A673 (cell line): ENCODE measurements around the gene DAB1. TPM values are rescaled to one million over a fixed set of nuclear protein-coding genes. Genes with fewer than 3 reads are reported as not detected.
A peak's percentile ranks its signal among the peaks of the same experiment; 100 is the strongest.

ENCODE experiments used
- BruUV-seq: library from RNA; stranded (reverse); fragments of 400-500 nt; replicated peaks from 2 replicates; lab custom pipeline; 2021; lab: Mats Ljungman, UMichigan
- CTCF ChIA-PET: fragments of 300-600 bp; sonication (Branson Sonifier 250); formaldehyde crosslinking; loops from one replicate; lab custom pipeline; 2022; ENCODE audit warnings: antibody characterized with exemption; lab: Charles Lee
- POLR2A ChIA-PET: fragments of 300-600 bp; sonication (Branson Sonifier 250); formaldehyde crosslinking; loops from one replicate; lab custom pipeline; 2022; ENCODE audit warnings: antibody characterized with exemption; ENCODE audit not compliant: low non-redundant PET; lab: Charles Lee
- DNase-seq: peaks from one replicate; pipeline ENCODE4 v3.0.0-alpha.2; 2015; ENCODE audit warnings: low spot score
- H3K27ac ChIP-seq: fragments of 200-600 bp; sonication (generic); 2 replicates; pipeline ENCODE4 v1.5.1; 2016; ENCODE audit warnings: mixed run types, low read depth, mild to moderate bottlenecking, mixed read lengths, antibody characterized with exemption, low read length; ENCODE audit not compliant: poor library complexity, severe bottlenecking
- H3K27me3 ChIP-seq: fragments of 200-600 bp; sonication (generic); replicated peaks from 2 replicates; pipeline ENCODE4 v1.6.1; 2017; ENCODE audit warnings: mixed run types, low read depth, mild to moderate bottlenecking, mixed read lengths, antibody characterized with exemption, low read length; ENCODE audit not compliant: insufficient read depth, poor library complexity
- H3K36me3 ChIP-seq: fragments of 200-600 bp; sonication (generic); 2 replicates; pipeline ENCODE4 v1.6.1; 2016; ENCODE audit warnings: mixed run types, mild to moderate bottlenecking, mixed read lengths, antibody characterized with exemption, low read length; ENCODE audit not compliant: insufficient read depth, poor library complexity, severe bottlenecking
- H3K4me1 ChIP-seq: fragments of 200-600 bp; sonication (generic); 2 replicates; pipeline ENCODE4 v1.6.1; 2017; ENCODE audit warnings: mixed run types, mild to moderate bottlenecking, mixed read lengths, antibody characterized with exemption, low read length; ENCODE audit not compliant: insufficient read depth, poor library complexity, severe bottlenecking
- H3K4me3 ChIP-seq: fragments of 200-600 bp; sonication (generic); 2 replicates; pipeline ENCODE4 v1.5.1; 2016; ENCODE audit warnings: low read depth, mixed run types, mild to moderate bottlenecking, mixed read lengths, low read length; ENCODE audit not compliant: poor library complexity, severe bottlenecking
- H3K9me3 ChIP-seq: fragments of 200-600 bp; sonication (generic); 2 replicates; pipeline ENCODE4 v1.6.1; 2016; ENCODE audit warnings: mixed run types, low read depth, mild to moderate bottlenecking, mixed read lengths, antibody characterized with exemption, low read length; ENCODE audit not compliant: poor library complexity, severe bottlenecking
- EZH2 ChIP-seq: fragments of 200-600 bp; sonication (generic); IDR thresholded peaks from 2 replicates; pipeline ENCODE4 v1.6.1; 2017; ENCODE audit warnings: borderline replicate concordance, low read depth, mild to moderate bottlenecking, mixed read lengths, antibody characterized with exemption, low read length; ENCODE audit not compliant: poor library complexity, severe bottlenecking
- intact Hi-C: fragments of 100-400 bp; cut with micrococcal nuclease; formaldehyde crosslinking; loops from one replicate; pipeline ENCODE4 v1.10.0; 2022; ENCODE audit not compliant: unreplicated experiment
- total RNA-seq: library from RNA; stranded (reverse); gene quantifications from 2 replicates; pipeline ENCODE4 v1.2.3, GENCODE V29; 2021
- TF ChIP-seq, protein P1 (sequence below): fragments of 300-800, 200-600 bp; sonication (generic); conservative IDR thresholded peaks from 2 replicates; pipeline ENCODE4 v1.5.1; 2017; ENCODE audit warnings: low read depth, mild to moderate bottlenecking, antibody characterized with exemption, low read length, moderate library complexity, mixed read lengths

DAB1 gene
- total RNA-seq, 1 experiment from 2014 or later: 112 TPM

DNA sequence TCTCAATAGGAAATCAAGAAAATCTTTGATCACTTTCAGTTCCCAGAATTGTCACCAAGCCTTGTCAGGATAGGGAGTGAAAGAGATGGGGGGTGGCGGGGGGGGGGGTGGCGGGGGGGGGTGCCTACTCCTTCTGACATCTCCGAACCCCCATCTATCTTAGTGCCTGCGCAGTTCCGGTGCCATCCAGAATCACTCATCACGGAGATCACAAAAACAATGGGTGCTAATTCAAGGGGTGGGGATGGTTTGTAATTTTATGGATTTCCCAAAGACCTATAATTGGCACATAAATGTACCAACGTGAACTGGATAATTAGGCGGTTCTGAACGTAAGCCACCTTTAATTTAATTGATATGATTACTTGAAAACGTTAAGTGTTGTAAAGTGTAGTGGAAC is 2.1 kb downstream of the DAB1 start:
- no TSS peak for BruUV-seq
- intact Hi-C loops: loop anchor here (2.0 to 10.0 kb wide), 6 partner anchors 200 to 1123 kb away; partner anchors contain the start of gene OMA1
- H3K27ac ChIP-seq: peak overlapping the region; percentile 95
- H3K27me3 ChIP-seq: no peaks in the 10 kb centered on the region
- CTCF ChIA-PET: no interaction called here
- peaks cover 38% of the 10 kb centered on the region for H3K4me1 ChIP-seq
- no peaks in the 10 kb centered on the region for H3K9me3 ChIP-seq
- H3K36me3 ChIP-seq: no peaks in the 10 kb centered on the region
- H3K4me3 ChIP-seq: peak overlapping the region; percentile 91
- DNase-seq: no peak
- POLR2A ChIA-PET: interaction anchor here (2.2 kb wide), 1 partner anchor 282 kb away, joined by 8 read pairs; no protein-coding TSS in a partner anchor
- no peak for TF ChIP-seq EZH2
- TF ChIP-seq, protein P1, sequence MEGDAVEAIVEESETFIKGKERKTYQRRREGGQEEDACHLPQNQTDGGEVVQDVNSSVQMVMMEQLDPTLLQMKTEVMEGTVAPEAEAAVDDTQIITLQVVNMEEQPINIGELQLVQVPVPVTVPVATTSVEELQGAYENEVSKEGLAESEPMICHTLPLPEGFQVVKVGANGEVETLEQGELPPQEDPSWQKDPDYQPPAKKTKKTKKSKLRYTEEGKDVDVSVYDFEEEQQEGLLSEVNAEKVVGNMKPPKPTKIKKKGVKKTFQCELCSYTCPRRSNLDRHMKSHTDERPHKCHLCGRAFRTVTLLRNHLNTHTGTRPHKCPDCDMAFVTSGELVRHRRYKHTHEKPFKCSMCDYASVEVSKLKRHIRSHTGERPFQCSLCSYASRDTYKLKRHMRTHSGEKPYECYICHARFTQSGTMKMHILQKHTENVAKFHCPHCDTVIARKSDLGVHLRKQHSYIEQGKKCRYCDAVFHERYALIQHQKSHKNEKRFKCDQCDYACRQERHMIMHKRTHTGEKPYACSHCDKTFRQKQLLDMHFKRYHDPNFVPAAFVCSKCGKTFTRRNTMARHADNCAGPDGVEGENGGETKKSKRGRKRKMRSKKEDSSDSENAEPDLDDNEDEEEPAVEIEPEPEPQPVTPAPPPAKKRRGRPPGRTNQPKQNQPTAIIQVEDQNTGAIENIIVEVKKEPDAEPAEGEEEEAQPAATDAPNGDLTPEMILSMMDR: no peak

- Histone ChIP-seq H3K36me3 (no peaks in the 10 kb centered on the region), H3K27ac (peak overlapping the region; percentile 63), H3K4me3 (peak overlapping the region; percentile 91), H3K9me3 (no peaks in the 10 kb centered on the region), H3K27me3 (no peaks in the 10 kb centered on the region), H3K4me1 (peaks cover 39% of the 10 kb centered on the region)
- no peak for TF ChIP-seq EZH2
- TF ChIP-seq, protein P1: no peak
- ChIA-PET POLR2A (interaction anchor here (0.6 kb wide), 1 partner anchor 593 kb away, joined by 3 read pairs; no protein-coding TSS in a partner anchor), CTCF (no interaction called here)
- BruUV-seq: no TSS peak
- intact Hi-C loops: loop anchor here (5.0 to 10.0 kb wide), 5 partner anchors 201 to 1124 kb away; partner anchors contain the start of gene OMA1
- peak; percentile 44 for DNase-seq
Measured at GRCh38 chr1:57420981-57421785, 2.7 kb downstream of the DAB1 start.

DNA sequence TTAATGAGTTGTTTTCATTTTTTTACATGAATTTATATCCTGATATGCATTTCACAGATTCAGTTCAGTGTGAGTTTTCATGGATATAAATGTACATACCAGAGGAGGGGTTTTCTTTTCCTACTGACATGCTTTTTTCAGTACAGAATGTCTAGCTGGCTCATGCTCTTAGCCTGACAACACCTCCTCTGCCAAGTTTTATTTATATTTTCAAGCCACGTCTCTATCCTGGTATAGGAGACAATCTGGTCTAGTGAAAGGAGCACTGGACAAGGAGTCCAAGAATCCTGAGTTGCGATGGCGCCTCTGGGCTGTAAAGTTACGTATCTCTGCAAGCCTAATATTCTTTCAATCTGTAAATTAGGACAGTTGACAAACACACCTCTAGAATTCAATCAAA is 4.9 kb downstream of the DAB1 start:
- no peak for DNase-seq
- CTCF ChIA-PET: no interaction called here
- no TSS peak for BruUV-seq
- POLR2A ChIA-PET: no interaction called here
- Histone ChIP-seq H3K36me3 (no peaks in the 10 kb centered on the region), H3K27me3 (no peaks in the 10 kb centered on the region), H3K4me3 (no peak overlapping the region), H3K4me1 (peaks cover 45% of the 10 kb centered on the region), H3K9me3 (no peaks in the 10 kb centered on the region), H3K27ac (no peak overlapping the region)
- TF ChIP-seq, protein P1: no peak
- TF ChIP-seq EZH2: no peak
- intact Hi-C loops: no loop called here
